CD4-positive, alpha-beta T cell treated with Interferon alpha-2 for 1 hour (primary cell): ENCODE data around the gene LDLRAP1.

Experiments used
- DNase-seq, 2 donors: peaks; one replicate each; pipeline ENCODE4 v3.0.0-alpha.2; 2020 to 2022

Gene LDLRAP1

GRCh38 chr1:25544243-25544764, 898 bp downstream of the LDLRAP1 start:
- DNase-seq = no peak

DNA sequence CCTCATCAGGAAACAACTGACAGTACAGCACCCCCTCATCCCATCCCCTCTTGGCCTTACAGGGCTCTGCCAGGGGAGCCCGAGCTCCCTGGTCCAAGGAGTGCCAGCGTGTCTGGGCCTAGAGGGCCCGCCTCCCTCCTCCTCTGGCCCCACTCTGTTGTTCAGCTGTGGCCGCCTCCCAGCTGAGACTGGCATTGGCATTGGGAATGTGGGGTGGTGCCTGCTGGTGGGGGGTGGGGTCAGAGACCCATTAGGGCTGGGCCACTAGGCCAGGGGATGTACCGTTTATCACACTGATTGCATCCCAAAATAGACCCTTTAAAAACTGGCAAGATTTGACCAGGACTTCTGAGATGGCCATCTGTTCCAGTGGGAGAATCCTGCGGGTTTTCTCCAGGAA, 1.4 kb downstream of the LDLRAP1 start:
- DNase-seq = no peak

DNA sequence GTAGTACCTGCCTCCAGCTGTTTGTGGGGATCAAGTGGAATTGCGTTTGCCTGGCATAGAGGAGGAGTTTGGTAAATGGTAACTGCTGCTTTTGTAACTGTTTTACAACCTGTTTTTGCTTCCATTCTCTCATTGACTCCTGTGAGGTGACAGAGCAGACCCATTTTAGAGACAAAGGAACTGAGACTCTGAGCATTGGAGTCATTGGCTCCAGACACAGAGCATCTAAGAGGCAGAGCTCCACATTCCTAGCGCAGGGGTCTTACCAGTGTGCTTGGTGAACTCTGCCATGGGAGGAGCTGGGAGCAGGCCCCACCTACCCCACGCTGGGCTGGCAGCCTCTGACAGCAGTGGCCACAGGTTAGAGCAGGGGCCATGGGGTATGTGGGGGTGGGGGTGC, 2.4 kb downstream of the LDLRAP1 start:
- DNase-seq = no peak

- DNase-seq = no peak
Measured at GRCh38 chr1:25546193-25546592, 2.8 kb downstream of the LDLRAP1 start.

DNA sequence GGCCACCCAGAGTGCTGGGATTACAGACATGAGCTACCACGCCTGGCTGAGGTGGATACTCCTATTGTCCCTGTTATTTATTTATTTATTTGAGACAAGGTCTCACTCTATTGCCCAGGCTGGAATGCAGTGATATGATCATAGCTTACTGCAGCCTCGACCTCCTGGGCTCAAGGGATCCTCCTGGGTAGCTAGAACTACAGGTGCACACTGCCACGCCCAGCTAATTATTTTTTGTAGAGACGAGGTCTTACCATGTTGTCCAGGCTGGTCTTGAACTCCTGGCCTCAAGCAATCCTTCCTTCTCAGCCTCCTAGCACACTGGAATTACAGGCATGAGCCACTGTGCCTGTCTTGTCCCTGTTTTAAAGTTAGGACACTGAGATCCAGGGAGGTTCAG, 5.2 kb downstream of the LDLRAP1 start:
- no peak for DNase-seq

- peak; percentile 61 to 74 for DNase-seq
Measured at GRCh38 chr1:25549273-25550154, 6.1 kb downstream of the LDLRAP1 start.

- no peak for DNase-seq
Measured at GRCh38 chr1:25550155-25550506, 6.7 kb downstream of the LDLRAP1 start.

DNA sequence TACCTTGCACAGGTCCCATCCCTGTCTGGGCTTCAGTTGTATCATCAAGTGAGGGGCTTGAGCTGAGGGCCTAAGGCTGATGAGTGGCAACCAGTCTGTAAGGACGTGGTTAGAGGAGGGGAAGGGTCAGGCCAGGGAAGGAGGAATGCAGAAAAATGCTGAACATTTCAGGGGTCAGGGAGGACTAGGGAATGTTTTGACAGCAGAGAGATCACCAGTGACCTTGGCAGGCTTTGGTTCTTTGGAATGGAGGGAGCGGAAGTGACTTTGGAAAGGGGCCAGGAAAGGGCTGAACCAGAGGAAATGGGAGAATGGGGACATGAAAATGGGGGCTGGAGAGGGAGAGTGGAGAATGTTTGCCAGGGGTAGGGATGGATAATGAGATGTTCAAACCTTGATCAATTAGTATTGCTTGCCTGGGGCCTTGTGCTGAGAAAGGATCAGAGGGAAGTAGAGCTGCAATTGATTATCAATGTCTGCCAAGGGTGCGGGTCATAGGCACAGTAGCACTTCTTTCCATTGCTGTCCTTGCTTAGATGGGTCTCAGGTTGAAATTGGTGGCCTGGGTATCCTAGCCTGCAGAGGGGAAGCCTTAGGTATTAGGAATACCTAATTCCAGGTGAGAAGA, 7.4 kb downstream of the LDLRAP1 start:
- no peak for DNase-seq

DNA sequence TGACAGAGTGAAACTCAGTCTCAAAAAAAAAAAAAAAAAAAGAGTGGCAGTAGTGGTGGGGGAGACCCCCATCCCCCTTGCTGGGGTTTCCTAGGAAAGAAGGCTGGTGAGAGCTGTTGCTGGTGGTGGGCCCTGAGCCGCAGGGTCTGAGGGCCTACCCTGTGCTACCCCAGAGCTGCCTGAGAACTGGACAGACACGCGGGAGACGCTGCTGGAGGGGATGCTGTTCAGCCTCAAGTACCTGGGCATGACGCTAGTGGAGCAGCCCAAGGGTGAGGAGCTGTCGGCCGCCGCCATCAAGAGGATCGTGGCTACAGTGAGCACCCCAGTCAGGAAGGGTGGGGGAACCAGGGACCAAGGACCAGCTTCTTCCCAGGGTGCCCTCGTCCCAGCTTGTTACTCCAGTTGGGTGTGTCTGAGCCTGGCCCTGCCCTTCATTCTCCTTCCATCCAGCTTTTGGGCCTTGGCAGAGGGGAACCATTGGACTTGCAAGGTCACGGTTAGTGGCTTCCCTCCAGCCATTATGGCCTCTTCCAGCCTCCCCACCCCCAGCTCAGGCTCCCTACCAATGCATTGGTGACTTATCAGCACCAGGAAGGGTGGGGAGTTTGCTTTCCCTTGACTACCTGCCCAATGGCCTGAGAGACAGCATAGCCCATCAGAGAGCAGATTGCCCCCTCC, 10.5 kb downstream of the LDLRAP1 start:
- no peak for DNase-seq

- DNase-seq = no peak
Measured at GRCh38 chr1:25554430-25554780, 11.0 kb downstream of the LDLRAP1 start.

DNA sequence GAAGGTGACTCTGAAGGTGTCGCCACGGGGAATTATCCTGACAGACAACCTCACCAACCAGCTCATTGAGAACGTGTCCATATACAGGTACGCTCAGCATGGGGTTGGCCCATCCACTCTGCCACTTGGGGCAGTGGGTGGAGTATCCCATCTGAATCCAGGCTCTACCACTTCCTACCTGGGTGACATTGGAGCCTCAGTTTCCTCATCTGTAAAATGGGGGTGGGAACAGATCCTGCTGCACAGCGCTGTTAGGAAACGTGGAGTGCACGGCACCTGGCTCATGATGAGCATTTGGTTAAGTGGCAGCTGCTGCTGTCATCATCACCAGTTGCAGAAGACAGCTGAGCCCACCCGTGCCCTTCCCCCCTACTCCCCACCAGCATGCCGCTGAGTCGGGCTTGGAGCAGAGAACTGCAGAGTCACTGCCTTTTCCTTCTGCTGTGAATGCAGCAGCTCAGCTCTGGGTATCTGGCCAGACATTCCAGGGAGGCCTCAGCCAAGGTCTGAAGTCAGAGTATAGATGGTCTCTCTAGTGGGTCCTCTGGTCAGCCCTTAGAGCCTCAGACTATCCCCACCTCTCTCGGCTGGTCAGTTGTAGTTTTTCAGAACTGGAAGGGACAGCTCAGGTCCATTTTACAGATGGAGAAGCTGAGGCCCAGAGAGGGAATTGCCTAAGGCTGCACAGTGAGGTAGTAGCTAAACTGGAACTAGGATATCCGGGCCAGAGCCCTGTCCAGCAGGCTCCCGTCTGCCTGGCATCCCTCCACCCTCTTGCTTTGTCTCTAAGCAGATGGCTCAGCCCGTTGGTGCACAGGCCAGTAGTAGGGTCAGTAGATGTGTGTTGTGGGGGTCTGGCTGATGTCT, 11.7 kb downstream of the LDLRAP1 start:
- no peak for DNase-seq

DNA sequence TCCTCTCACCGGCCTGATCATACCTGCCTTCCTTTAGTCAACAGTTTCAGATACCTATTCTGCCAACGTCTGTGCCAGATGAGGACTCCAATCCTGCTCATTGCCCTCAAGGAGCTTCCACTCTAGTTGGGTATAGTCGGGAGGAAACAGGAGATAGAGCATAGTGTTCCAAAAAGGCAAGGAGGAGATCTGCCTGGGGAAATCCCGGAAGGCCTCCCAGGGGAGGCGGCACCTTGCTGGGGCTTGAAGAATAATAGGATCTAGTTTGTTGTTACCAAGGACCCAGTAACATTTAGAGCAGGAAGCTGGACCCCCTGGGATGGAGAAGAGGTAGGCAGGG, 12.3 kb downstream of the LDLRAP1 start:
- no peak for DNase-seq

DNA sequence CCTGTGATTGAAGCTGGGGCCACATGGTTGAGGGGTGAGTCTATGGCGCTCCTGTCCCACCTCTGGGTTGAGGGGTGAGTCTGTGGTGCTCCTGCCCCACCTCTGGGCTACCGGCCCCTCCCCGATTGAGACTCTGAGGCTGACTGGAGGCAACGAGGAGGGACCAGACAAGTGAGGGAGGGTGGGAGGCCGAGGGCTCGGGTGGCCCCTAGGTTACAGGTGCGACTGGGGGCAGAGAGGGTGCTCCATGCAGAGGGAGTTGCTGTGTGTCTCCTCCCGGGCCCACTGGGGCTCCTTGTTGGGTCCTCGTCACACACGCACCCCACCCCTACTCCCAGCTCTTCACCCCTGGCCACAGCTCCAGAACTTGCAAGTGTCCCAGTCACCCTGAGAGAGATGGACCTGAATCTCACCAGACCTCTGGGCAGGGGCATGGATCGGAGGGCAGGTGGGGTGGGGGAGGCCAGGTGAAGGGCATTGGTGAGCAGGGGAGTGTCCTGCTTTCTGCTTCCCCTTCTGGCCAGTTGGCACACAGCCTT, 12.8 kb downstream of the LDLRAP1 start:
- no peak for DNase-seq

DNA sequence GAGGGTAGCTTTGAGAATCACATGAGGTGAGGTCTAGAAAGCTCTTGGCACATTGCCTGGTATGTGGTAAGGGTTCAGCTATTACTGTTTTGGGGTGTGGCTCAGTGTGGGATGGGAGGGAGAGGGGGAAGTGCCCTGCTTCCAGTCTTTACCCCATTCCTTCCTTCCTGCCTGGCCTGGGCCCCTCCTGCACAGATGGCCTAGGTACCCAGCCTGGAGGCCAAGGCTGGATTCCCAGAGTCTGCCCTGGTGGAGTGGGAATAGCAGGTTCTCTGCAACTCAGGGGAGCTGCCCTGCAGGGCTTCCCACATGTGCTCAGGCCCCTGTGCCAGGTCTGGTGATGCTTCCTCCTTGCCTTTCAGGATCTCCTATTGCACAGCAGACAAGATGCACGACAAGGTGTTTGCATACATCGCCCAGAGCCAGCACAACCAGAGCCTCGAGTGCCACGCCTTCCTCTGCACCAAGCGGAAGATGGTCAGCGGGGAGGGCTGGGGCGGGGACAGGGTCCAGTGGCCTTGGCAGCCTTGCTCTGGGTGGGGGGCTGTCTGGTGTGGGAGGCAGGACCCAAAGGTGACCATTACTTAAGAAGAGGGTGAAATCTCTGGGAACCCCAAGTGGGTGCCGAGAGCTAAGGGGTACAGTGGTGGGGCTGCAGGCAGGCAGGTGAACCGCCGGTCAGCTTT, 13.5 kb downstream of the LDLRAP1 start:
- DNase-seq = peak; percentile 15 to 55

DNA sequence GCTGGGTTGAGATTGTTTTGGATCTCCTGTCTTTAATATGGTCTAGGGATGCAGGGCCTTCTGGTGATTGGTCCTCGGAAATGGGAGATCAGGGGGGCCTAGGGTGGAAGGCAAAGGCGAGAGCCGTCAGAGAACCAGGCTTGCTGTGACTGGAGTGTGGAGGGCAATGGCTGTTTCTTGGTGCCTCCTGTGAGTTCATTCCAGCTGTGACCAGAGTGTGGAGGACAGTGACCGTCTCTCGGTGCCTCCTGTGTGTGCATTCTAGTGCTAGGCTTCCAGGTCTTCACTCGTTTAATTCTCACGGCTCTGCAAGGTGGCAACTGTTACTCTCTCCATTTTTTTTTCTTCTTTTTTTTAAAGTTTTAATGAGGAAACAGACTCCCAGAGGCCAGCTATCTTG, 14.1 kb downstream of the LDLRAP1 start:
- DNase-seq = no peak

DNA sequence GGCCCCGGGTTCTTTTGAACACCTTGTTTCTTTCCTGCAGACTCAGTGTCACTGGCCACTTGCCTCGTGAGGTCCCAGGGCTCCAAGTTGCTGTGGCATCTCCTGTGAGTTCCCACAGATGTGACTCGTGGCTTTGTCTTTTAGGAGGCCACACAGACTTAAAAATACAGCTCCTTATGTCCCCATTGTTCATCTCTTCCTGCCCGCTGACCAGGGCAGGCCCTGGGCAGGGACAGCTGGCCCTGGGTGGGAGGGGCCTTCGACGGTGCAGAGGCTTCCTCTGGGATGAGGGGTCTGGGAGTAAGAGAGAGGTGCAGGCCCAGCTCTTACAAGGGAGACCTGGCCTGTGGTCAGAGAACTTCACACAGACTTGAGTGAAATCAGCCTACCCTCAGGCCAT, 15.6 kb downstream of the LDLRAP1 start:
- no peak for DNase-seq

GRCh38 chr1:25560001-25560400, 16.6 kb downstream of the LDLRAP1 start:
- no peak for DNase-seq

GRCh38 chr1:25560788-25561187, 17.4 kb downstream of the LDLRAP1 start:
- DNase-seq = no peak

- DNase-seq = no peak
Measured at GRCh38 chr1:25561421-25562100, 18.2 kb downstream of the LDLRAP1 start.

DNA sequence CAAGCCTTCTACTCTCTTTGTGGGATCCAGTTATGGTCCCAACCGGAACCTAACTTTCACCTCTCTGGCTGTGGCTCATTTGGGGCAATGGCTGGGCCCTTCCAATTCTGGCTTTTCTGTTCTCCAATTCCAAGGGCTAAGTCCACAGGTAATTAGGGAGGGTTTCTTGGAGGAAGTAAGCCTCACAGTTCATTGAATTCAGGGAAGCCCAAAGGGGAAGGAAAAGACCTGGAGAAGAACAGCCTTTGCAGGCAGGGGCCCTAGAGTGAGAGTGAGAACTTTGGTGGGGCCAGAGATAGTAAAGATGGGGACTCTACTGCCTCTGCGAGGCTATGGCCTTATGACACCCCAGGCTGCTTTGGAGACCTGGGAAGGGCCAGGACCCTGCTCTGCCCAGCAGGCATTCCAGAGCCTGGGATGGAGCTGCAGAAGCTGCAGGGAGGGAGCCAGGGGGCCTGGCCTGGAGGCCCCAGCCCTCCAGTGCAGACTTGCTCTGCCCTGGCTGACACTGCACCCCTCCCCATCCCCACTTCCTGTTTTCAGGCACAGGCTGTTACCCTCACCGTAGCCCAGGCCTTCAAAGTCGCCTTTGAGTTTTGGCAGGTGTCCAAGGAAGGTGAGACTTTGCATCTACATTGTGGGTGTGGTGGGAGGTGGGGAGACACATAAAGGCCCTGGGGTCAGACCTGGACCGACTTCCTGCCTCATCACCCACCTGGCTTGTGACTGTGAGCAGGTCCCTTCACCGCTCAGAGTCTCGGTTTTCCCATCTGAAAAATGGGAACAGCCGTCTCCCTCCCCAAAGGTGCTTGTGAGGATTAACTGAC, 18.9 kb downstream of the LDLRAP1 start:
- peak; percentile 85 to 90 for DNase-seq

DNA sequence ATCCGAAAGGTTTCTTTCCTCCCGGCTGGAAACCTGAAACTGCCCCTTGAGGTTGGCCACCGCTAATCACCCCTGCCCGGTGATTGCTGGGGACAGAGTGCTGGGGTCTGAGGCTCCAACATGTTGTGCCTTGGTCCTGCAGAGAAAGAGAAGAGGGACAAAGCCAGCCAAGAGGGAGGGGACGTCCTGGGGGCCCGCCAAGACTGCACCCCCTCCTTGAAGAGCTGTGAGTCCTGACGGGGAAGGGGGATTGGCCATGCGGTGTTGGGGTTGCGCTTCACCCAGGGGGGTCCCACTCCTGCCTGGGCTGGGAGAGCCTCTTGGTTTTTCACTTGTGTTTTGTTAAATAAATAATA, 19.5 kb downstream of the LDLRAP1 start:
- DNase-seq = no peak
